Astrocyte of the spinal cord (primary cell): Measurements from ENCODE around the gene MEGF10.
"Not testable (repeated sequence)": the region's sequence is repeated elsewhere in the genome, so short reads cannot be mapped to it uniquely, and the experiment has no call there.

ENCODE experiments used
- DNase-seq: peaks from one replicate; pipeline ENCODE4 v3.0.0; 2011; ENCODE audit warnings: low read depth, low spot score
- H3K4me3 ChIP-seq: 2 replicates; pipeline ENCODE4 v1.5.1; 2011; ENCODE audit warnings: low read depth, mild to moderate bottlenecking, low read length, moderate library complexity
- CTCF ChIP-seq: IDR thresholded peaks from 2 replicates; pipeline ENCODE4 v1.5.1; 2012; ENCODE audit warnings: low read depth, mild to moderate bottlenecking, low read length, inconsistent platforms
- in situ Hi-C: cut with HindIII; loops from 2 replicates; pipeline ENCODE4 v1.10.0; 2017; ENCODE audit warnings: low sequenced_read_pairs

Gene MEGF10

GRCh38 chr5:127307868-127308267 lies 17.3 kb downstream of the MEGF10 start:
- in situ Hi-C loops = no loop called here
- no peak for TF ChIP-seq CTCF
- DNase-seq = no peak
- H3K4me3 ChIP-seq = no peak overlapping the region

- DNase-seq, H3K4me3 ChIP-seq, in situ Hi-C loops: not testable (repeated sequence)
Measured at GRCh38 chr5:127308325-127308724, 17.7 kb downstream of the MEGF10 start.

GRCh38 chr5:127308945-127309344 lies 18.3 kb downstream of the MEGF10 start:
- in situ Hi-C loops = no loop called here
- no peak for TF ChIP-seq CTCF
- DNase-seq = no peak
- H3K4me3 ChIP-seq = no peak overlapping the region

GRCh38 chr5:127311349-127311748 lies 20.8 kb downstream of the MEGF10 start:
- DNase-seq = peak; percentile 28
- in situ Hi-C loops = no loop called here
- no peak for TF ChIP-seq CTCF
- H3K4me3 ChIP-seq = no peak overlapping the region

- TF ChIP-seq CTCF = no peak
- no peak overlapping the region for H3K4me3 ChIP-seq
- in situ Hi-C loops = no loop called here
- no peak for DNase-seq
Measured at GRCh38 chr5:127311781-127312525, 21.4 kb downstream of the MEGF10 start.

GRCh38 chr5:127313379-127313778 lies 22.8 kb downstream of the MEGF10 start:
- in situ Hi-C loops = no loop called here
- DNase-seq = no peak
- no peak for TF ChIP-seq CTCF

GRCh38 chr5:127313847-127314473 lies 23.4 kb downstream of the MEGF10 start:
- TF ChIP-seq CTCF = peak; percentile 69
- H3K4me3 ChIP-seq = no peak overlapping the region
- in situ Hi-C loops = no loop called here
- DNase-seq = peak; percentile 36

More at GRCh38 chr5:127313379-127313778, 22.8 kb downstream of the MEGF10 start:
- no peak overlapping the region for H3K4me3 ChIP-seq
